NCI-H1105 (cell line): ENCODE results near the gene P2RY14.

Source experiments
- DNase-seq: peaks from one replicate; lab custom pipeline; 2025; lab: John Stamatoyannopoulos, UW

The P2RY14 gene

DNA sequence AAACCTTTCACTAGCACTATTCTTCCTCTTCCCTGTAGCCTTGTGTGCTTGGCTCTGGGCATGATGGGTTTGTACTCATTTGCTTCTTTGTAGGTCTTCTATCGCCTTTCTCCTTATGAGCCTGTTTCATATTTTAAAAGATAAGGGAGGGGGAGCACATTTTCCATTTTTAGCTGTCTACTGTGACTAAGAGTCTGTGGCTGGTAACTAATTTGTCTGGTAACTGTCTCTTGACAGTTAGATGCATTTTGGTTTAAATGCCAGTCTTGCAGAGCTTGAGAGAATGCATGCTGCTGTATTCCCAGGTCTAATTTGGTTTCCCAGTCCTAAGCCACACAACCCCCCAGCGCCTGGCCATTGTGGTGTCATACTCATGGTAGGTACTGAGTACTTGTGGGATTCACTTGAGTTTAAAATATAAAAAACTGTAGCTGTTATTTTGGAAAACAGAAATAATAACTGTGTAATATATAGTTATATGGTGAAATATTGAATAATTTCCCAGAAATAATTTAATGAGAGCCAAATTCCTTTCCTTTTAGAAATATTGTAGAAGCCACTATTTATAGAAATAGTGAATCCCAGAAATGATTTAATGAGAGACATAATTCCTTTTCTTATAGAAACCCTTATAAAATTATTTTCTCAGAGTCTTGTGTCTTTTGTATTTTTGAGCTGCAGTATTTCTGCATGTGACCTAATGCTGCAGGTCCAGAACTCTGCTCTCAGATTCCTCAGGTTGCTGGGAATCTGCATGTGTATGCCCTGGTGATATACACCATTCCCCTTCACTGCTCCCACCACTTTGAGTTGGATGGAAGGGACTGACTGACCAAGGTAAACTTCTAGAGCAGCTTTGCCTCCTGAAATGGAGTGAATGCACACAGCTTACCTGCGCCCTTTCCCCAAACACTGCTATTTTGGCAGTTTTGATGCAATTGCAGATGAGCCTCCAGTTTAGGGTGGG, 61.4 kb downstream of the P2RY14 start:
- DNase-seq = no peak

- no peak for DNase-seq
Measured at GRCh38 chr3:151214459-151214858, 63.9 kb downstream of the P2RY14 start.

GRCh38 chr3:151213881-151214280, 64.5 kb downstream of the P2RY14 start:
- no peak for DNase-seq

- DNase-seq = no peak
Measured at GRCh38 chr3:151213151-151213550, 65.2 kb downstream of the P2RY14 start.

DNA sequence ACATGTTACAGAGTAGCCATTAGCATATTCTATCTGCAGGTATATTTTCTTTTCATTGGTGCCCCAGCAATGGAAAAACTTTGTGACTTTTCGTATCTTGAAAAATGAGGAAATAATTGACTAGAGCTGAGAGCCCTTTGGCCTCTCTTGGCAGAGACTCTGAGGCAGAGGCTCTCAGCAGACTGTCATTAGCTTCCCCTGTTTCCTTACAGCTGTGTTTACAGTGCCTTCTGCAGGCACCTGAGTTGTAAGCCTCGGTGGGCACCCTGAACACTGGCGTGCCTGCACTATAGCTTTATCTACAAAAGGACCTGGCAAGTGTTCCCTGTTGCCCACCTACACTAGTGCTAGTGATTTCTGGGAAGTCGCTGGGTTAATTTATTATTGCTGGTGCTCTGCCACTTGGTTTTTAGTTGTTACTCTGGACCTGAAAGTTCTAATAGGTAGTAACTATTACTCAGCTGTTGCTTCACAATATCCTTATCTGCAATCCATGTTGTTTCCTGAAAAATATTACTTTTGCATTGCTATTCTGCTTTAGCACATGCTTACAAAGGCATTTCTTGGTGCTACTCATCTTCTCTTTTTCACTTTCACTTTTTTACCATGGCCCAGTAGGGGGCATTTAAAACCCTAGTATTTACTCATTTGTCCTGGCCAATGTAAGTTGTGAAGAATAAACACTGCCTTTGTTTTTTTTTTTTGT, 67.5 kb downstream of the P2RY14 start:
- DNase-seq = no peak

DNA sequence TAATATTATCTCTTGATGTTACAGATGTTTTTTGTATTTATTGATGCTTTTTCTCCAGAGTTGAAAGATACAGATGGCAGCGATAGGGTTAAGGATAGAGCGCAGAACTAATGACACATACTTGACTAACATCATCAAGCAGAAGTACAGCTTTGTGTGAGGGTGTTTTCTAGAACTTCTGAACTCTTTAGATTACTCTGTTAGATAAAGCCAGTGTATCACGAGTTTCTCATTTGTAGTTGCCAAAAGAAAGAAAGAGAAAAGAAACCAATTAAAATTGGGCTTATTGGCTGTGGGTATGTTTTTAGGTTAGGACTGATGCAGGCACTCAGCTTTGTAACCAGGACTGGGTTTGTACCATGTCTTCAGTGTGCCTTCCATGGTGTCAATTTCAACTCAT, 68.7 kb downstream of the P2RY14 start:
- no peak for DNase-seq

DNA sequence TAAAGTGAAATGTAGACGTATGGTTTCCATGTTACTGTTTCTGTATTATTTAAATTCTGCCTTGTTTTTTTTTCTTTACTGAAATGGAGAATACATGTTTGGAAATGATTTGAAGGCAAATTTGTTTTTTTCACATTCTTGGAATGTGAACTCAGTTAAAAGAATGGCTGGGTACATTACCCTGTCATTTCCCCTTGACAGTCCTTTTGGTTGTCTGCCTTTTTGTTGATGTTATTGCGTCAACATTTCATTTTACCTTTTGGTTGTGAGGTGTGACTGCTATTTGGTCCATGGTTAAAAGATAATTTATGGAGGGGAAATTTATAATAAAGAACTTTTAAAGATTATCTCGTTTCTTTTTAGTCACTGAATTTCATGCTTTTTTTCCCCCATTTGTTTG, 72.1 kb downstream of the P2RY14 start:
- DNase-seq = no peak

DNA sequence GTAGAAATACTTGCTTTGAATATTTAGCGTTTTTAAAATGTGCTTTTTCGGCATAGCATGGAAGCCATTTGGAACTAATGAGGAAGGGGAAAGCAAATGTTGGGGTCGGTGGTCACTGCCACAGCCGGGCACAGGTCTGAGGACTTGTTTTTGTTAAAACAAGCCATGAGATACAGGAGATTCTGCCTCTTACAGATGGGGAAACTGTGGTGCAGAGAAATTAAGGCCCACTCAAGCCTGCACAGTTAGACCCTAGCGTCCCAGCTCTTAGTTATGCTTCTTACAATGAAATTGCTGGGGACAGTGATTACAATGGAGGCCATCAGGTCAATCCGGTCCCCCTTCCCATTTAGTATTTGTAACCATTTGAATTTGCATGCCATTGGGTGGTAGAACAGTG, 72.9 kb downstream of the P2RY14 start:
- DNase-seq = no peak

DNA sequence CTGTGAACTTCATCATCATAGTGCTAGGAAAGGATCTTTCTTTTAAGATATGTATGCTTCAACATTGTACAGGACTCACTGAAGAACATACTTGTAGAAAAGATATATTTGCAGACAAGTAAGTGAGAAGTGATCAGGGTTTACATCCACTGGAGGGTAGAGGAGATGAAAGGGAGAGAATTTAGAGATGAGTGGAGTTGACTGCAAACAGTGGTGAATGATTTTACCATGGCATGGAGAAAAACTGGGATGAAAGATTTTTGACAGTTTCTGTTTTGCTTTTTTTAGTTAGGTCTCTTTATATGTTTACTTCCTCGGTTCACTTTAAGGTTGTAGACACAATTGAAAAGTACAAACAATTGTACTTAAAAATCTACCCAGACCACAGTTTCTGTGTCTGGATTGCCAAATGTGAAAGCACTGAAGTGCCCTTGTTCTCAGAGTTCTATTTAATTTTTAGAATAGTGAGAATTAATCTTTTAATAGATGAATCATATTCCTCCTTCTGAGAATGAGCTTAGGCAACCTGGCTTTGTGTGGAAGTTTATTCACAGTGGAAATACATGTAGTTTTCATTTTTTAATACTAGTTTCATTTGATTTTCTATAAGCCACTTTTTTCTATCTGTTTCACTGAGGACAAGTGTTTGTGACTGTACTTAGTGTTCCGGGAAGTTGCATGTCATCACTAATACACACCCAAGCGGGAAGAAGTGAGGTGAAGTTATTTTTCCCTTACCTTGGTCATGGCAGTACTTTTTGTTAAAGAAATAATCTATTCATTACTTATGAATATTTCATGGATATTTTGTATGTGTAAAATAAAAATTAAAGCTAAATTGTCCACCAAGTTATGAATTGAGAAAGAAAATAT, 73.6 kb downstream of the P2RY14 start:
- no peak for DNase-seq

- DNase-seq = no peak
Measured at GRCh38 chr3:151203051-151203420, 75.3 kb downstream of the P2RY14 start, which contains the start of gene GPR171. GPR171 (minus strand) TSS chr3:151203216; CDS start chr3:151199386, 3,830 bp downstream.

GRCh38 chr3:151201051-151201730, 77.2 kb downstream of the P2RY14 start:
- no peak for DNase-seq

- no peak for DNase-seq
Measured at GRCh38 chr3:151200586-151200985, 77.8 kb downstream of the P2RY14 start.

DNA sequence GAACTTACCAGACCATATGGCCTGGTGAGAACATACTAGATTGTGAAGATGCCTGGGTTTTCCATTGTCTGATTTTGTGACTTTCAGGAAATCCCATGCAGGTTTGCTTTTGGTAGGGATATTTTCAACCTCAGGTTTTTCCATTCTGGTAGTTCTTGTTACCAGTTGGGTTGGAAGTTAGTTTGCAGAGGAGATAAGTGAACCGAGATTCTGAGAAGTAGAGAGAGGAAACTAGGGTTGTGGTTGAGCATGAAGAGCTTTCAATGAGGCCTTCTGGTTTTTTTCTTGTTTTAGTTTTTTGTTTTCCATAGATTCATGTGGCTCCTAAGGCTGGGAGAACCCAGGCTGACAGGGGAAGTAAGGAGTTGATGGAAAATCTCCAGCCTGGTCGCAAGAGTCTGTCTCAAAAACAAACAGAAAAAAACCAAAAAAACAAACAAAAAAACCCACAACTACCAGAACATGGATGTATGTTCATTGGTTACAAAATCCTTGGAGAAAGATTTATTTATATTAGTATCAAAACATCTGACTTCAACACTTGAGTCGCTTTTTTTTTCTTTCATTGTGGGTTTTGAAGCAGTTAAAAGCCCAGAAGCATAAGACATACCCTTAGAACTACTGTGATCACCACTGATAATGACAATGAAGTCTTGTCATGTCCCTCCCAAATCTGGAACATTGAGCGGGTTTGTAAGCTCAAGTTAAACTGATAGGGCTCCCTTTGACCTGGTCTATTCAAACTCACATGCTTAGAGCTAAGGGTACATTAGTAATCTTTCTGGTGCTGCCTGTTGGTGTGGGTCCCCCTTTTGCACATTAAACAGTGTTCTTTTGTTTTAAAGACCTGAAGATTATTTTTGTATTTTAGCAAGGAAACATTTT, 78.5 kb downstream of the P2RY14 start:
- DNase-seq = no peak

GRCh38 chr3:151198849-151199248, 79.5 kb downstream of the P2RY14 start:
- DNase-seq = no peak

- DNase-seq = no peak
Measured at GRCh38 chr3:151197981-151198767, 80.2 kb downstream of the P2RY14 start.

DNA sequence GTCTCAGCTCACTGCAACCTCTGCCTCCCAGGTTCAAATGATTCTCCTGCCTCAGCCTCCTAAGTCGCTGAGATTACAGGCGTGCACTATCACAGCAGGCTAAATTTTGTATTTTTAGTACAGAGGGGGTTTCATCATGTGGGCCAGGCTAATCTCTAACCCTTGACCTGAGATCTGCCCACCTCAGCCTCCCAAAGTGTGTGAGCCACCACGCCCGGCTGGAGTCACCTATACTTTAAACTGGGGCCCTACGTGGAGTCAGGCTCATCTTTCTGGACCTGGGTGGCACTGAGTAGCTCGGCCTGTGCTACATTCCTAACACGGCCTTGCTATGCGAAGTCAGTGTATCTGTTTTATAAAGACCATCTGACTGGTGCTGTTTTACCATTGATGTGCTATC, 81.1 kb downstream of the P2RY14 start:
- no peak for DNase-seq

GRCh38 chr3:151196434-151196833, 81.9 kb downstream of the P2RY14 start:
- no peak for DNase-seq

- DNase-seq = no peak
Measured at GRCh38 chr3:151195826-151196225, 82.5 kb downstream of the P2RY14 start.

DNA sequence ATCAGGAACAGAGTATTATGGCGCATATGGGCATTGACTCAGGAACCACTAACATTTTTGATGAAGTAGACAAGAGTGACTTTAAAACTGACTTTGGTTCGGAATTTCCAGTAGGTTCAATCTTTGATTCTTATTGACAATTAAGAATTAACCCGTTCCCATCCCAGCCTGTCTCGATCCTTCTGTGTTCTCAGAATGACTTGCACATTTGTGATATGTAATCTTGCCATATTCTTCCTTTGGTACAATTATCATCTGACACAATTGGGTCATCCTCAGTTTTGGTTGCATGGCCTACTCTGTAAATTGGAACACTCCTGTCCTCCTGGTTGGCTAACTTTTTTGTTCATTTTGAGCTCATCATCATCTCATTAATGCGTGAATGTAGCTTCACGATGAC, 85.8 kb downstream of the P2RY14 start:
- no peak for DNase-seq

DNA sequence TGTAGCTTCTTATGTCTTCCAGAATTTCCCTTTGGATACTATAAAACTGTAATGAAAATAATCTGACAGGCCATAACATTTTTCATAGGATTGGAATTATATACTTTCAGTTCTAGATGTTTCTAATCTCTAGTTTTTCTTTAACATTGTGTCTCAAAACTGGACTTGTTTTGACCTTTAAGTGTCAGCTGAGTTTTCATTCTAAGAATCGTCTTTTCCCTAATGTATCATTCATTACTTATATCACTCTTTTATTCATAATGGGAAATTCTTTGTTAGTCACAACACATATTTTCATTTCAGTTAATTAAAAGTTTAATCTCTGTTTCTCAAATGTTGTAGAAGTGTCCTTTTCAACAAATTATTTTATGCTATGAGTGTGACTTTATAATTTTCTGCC, 87.2 kb downstream of the P2RY14 start:
- DNase-seq = no peak
